Coronary artery (tissue), 2 donors: ENCODE measurements around the gene RNF208.

Source experiments
- DNase-seq: peaks from one replicate; pipeline ENCODE4 v3.0.0-alpha.2; 2017; ENCODE audit warnings: low spot score
- H3K27ac ChIP-seq, 2 donors: fragments of 200-600 bp; sonication (generic); one replicate each; pipeline ENCODE4 v1.5.1; 2016 to 2019
- H3K4me3 ChIP-seq: fragments of 200-600 bp; sonication (generic); 2 replicates; pipeline ENCODE4 v1.5.1; 2016; ENCODE audit warnings: mild to moderate bottlenecking, moderate library complexity
- TF ChIP-seq, protein P1 (sequence below): fragments of 200-600 bp; sonication (generic); IDR thresholded peaks from one replicate; pipeline ENCODE4 v1.5.1; 2019; ENCODE audit warnings: antibody characterized with exemption

RNF208 gene

GRCh38 chr9:137227054-137227852, 5.2 kb upstream of the RNF208 start, which contains the start of gene RNF224:
TSS of gene RNF224 (plus strand) at chr9:137227502. CDS start at chr9:137228336, 834 bp downstream.
- H3K4me3 ChIP-seq = no peak within 1 kb of the TSS
- no peak for DNase-seq
- TF ChIP-seq, protein P1, sequence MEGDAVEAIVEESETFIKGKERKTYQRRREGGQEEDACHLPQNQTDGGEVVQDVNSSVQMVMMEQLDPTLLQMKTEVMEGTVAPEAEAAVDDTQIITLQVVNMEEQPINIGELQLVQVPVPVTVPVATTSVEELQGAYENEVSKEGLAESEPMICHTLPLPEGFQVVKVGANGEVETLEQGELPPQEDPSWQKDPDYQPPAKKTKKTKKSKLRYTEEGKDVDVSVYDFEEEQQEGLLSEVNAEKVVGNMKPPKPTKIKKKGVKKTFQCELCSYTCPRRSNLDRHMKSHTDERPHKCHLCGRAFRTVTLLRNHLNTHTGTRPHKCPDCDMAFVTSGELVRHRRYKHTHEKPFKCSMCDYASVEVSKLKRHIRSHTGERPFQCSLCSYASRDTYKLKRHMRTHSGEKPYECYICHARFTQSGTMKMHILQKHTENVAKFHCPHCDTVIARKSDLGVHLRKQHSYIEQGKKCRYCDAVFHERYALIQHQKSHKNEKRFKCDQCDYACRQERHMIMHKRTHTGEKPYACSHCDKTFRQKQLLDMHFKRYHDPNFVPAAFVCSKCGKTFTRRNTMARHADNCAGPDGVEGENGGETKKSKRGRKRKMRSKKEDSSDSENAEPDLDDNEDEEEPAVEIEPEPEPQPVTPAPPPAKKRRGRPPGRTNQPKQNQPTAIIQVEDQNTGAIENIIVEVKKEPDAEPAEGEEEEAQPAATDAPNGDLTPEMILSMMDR = peak; percentile 47
- no peak within 1 kb of the TSS for H3K27ac ChIP-seq

DNA sequence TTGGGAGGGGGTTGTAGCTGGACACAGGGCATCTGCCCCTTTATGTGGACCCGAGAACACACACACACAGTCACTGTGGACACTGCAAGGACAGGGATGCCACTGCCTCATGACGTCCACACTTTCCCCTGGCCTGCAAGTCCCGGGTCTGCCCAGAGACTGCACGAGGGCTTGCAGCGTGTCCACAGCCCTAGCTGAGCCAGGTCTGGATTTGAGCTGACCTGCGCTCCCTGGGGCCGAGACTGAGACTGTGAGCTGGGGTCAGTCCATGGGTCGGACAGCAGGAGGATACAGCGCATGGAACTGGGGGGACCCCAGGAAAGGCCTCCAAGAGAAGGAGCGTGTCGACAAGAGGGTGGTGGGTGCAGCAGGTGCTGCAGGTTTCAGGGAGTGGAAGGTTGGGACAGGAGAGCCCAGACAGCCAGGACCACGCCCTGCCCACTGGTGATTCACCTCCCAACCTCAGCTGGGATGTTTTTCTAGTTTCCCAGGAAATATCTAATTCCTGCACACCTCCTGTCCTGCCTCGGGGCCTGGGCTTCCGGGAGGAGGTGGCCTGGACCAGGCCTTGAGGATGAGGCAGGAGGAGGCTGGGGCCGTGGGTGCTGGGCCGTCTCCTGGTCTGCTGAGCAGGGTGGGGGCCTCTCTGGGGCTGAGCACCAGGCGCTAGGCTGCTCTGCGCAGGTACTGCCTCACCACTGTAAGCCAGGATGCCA, 4.5 kb upstream of the RNF208 start:
- DNase-seq = no peak
- no peak overlapping the region for H3K27ac ChIP-seq
- TF ChIP-seq, protein P1 = no peak

GRCh38 chr9:137225699-137226331, 3.8 kb upstream of the RNF208 start:
- Histone ChIP-seq H3K4me3 (no peak overlapping the region), H3K27ac (no peak overlapping the region)
- TF ChIP-seq, protein P1 = no peak
- no peak for DNase-seq

More for the DNA sequence above, 4.5 kb upstream of the RNF208 start:
- no peak overlapping the region for H3K4me3 ChIP-seq

- TF ChIP-seq, protein P1 = no peak
- DNase-seq = no peak
- Histone ChIP-seq H3K27ac (peak within 1 kb of the TSS; percentile 71 to 97), H3K4me3 (peak within 1 kb of the TSS; percentile 87)
Measured at GRCh38 chr9:137224830-137225694, 3.0 kb upstream of the RNF208 start, which contains the start of gene CYSRT1. TSS of gene CYSRT1 (plus strand) at chr9:137225174. CDS start at chr9:137225622, 448 bp downstream.

- peak; percentile 99 for DNase-seq
- H3K27ac ChIP-seq = peak overlapping the region; percentile 71 to 97
- peak overlapping the region; percentile 87 for H3K4me3 ChIP-seq
- TF ChIP-seq, protein P1 = no peak
Measured at GRCh38 chr9:137223078-137223970, 1.3 kb upstream of the RNF208 start.
